Activated CD4-positive, alpha-beta T cell treated with anti-CD3 and anti-CD28 coated beads for 4 hours (primary cell): ENCODE measurements around the gene MIPOL1.

Experiments
- DNase-seq, 2 donors: peaks; one replicate each; pipeline ENCODE4 v3.0.0-alpha.2; 2020

Gene MIPOL1

DNA sequence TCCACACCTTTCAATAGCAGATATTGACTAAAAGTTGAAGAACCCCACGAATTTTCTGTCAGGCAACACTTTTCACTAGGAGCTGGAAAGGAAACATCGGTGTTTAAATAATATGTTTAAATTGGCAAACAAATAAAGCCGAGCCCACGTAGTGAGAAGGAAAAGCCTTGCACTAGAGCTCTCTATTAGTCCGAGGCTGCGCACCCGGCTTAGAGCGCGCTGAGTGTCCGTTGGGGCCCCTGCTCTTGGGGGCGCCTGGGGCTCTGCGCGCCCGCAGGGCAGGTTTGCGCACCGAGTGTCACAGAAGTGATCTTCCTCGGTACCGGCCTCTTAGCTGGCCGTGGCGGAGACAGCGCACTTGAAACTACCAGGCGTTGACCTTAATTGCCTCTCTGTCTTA lies 404.1 kb downstream of the MIPOL1 start:
- no peak for DNase-seq
